Measurements from ENCODE around the gene GRID1.

DNA sequence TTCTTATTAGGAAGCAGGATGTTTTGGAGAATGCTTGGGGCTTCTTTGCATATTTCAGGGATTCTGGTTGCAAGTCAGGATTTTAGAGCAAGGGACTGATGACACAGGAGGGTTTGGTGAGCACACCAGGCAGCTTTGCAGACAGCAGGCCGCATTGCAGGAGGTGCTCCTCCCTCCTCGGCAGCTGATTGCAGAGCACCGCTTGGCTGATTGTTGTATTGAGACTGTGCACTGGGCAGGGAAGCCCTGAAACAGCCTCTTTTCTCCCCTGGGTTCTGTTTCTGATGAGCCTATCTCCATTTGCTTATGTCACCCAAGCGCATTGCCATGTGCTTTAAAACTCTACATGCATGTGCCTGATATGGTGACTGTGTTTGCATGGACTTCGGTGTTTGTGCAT lies 769.6 kb downstream of the GRID1 start:
- TF ChIP-seq, protein P1, sequence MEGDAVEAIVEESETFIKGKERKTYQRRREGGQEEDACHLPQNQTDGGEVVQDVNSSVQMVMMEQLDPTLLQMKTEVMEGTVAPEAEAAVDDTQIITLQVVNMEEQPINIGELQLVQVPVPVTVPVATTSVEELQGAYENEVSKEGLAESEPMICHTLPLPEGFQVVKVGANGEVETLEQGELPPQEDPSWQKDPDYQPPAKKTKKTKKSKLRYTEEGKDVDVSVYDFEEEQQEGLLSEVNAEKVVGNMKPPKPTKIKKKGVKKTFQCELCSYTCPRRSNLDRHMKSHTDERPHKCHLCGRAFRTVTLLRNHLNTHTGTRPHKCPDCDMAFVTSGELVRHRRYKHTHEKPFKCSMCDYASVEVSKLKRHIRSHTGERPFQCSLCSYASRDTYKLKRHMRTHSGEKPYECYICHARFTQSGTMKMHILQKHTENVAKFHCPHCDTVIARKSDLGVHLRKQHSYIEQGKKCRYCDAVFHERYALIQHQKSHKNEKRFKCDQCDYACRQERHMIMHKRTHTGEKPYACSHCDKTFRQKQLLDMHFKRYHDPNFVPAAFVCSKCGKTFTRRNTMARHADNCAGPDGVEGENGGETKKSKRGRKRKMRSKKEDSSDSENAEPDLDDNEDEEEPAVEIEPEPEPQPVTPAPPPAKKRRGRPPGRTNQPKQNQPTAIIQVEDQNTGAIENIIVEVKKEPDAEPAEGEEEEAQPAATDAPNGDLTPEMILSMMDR (IDR thresholded peaks at IDR 0.05): no peak
- TF ChIP-seq POLR2A (IDR thresholded peaks at IDR 0.05): no peak

Measured in Peyer's patch (tissue), 4 donors.